ENCODE results near the gene NT5C2.

NT5C2 gene

DNA sequence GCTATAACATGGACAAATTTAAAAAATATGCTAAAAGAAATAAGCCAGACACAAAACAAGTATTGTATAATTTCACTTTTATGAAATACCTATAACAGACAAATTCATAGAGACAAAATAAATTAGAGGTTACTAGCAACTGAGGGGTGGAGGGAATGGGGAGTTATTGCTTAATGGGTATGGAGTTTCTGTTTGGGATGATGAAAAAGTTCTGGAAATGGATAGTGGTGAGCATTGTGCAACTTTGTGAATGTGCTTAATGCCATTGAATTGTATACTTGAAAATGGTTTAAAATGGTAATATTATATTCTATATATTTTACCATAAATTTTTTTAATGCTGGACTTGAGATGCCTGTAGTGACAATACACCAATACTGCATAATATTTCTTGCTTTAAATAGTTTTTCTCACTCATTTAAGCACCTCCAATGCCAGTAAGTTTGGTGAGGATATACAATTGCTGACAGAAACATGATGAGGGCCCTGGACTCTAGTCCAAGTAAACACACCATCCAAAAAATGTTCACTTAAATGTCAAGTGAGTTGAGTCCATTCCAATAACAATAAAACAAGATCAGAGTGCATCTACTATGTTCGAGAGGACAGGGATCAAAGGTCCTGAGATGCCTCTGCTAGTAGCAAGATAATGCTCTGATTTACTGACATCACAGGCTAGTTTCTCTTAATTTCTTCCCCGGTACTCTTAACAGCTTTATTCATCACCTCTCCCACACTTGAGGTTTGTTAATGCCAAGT is 71.9 kb downstream of the NT5C2 start:
- DNase-seq, result no peak

DNA sequence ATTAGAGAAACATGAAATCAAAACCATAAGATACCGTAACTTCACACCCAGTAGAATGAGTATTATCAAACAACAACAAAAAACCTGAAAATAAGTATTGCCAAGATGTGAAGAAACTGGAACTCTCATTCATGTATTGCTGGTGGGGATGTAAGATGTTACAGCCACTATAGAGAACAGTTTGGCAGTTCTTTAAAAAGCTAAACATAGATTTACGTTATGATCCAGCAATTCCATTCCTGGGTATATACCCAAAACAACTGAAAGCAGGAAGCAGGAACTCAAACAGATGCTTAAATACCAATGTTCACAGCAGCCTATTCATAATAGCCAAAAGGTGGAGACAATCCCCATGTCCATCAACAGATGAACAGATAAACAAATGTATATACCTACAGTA is 72.5 kb downstream of the NT5C2 start:
- no peak for DNase-seq

DNA sequence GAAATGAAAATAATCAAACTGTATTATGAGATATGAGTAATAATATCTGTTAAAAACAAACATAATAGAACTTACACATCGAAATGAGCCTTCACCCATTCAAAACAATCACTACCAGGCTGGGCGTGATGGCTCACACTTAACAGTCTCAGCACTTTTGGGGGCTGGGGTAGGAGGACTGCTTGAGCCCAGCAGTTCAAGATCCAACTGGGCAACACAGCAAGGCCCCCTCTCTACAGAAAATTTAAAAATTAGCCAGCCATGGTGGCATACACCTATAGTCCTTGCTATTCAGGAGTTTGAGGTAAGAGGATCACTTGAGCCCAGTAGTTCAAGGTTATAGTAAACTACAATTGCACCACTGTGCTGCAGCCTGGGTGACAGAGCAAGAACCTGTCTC is 75.8 kb downstream of the NT5C2 start:
- DNase-seq, result no peak

- no peak for DNase-seq
These were observed 78.2 kb downstream of the NT5C2 start for GRCh38 chr10:103114876-103115275.

- DNase-seq, result no peak
These were observed 80.9 kb downstream of the NT5C2 start for GRCh38 chr10:103111918-103112877.

DNA sequence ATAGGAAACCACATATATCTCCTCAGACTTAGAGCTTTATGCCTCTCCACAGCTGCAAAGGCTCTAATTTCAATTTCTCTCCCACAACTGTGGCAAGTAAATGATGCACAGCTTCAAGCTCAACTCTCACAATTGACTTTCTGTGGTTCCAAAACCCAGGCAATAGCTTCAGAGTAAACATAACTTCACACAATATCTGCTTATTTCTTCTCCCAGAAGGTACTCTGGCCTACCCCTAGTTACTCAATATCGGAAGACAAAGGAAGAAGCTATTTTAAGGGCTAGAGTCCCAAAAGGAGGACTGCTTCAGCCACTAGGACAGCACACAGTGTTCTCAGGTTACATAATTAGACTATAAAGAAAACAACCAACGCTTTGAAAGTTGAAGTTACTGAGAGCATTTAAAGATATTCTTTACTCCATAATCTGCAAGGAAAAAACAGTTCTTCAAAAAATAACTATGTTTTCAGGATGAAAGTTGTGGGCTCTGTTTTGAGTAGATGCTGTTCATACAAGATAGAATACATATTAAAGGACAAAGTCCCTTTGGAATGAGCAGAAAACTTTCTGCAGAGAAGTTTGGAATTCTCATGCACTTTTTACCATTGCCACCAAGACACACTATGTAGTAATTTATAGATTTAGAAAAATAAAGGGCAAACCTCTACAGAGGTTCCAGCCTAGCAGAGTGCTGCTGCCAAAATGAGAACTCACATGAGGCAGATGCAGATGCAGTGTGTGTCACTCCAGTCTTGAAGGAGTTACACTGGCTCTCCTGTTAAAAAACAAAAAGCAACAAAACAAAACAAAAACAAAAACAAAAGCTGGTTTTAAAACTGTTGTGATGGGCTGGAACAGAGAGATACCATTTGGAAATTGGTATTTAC is 81.8 kb downstream of the NT5C2 start:
- no peak for DNase-seq

DNA sequence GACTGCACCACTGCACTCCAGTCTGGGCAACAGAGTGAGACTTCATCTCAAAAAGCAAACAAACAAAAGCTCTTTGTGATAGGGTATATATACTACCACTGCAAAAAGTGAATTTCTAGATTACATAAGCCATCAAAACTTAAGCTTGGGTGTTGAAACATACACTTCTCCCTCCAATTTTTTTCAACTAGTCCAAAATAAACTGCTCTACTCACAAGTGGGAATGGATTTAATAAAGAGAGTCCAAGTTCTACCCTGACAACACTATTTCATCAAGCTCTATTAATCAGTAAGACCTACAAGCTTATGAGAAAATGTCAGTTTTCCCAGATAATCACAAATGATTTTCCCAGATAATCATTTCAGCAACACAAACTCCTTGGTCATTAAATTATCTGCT is 82.7 kb downstream of the NT5C2 start:
- no peak for DNase-seq

GRCh38 chr10:103109821-103110220 is 83.3 kb downstream of the NT5C2 start:
- DNase-seq, result no peak

GRCh38 chr10:103106539-103106938 is 86.5 kb downstream of the NT5C2 start:
- DNase-seq, result no peak

GRCh38 chr10:103105462-103105861 is 87.6 kb downstream of the NT5C2 start:
- DNase-seq, result no peak

DNA sequence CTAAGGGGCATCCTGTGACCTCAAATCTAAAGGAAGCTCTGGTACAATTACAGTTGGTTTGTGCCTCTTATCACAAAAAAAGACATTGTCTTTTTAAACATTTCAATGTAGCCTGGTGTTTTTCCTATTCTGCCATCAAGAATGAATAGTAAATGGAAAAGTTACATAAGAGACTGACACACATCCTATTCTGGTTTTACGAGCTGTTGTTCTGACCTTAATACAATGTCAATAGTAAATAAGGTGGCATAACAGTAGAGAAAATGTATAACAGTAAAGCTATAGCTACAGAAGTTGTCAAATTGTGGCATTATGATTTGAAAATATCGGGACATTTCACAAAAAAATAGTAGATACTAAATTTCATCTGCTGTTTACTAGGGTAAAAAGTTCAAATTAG is 88.4 kb downstream of the NT5C2 start:
- DNase-seq, result no peak

DNA sequence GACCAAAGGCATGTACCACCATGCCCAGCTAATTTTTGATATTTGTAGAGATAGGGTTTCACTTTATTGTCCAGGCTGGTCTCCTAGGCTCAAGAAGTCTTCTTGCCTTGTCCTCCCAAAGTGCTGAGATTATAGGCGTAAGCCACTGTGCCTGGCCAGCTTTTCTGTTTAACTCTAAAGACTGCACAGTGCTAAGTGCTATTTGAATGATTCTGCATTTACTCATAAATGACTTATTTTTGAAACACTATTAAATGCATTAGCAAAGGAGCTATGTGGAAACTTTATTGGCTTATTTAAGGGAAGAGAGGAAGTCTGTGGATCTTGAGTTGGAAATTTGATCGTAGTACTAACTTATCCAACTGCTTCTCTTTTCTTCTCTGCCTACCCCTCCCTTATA is 89.1 kb downstream of the NT5C2 start:
- no peak for DNase-seq

DNA sequence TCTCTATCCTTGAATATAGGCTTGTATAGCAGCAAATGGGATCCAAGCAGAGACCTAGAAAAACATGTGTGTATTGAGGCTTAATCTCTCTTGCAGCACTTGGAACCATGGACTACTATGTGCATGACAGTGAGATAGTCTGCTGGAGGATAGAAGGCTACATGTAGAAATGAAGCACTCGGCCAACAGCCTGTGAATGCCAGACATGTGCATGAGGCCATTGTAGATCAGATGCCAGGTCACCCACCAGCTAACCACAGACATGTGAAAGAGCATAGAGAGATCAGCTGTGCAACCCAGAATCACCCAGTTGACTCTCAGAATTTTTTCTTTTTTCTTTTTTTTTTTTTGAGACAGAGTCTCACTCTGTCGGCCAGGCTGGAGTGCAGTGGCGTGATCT is 90.9 kb downstream of the NT5C2 start:
- DNase-seq, result no peak

- DNase-seq, result no peak
These were observed 92.5 kb downstream of the NT5C2 start for GRCh38 chr10:103100620-103101019.

- DNase-seq, result no peak
These were observed 94.8 kb downstream of the NT5C2 start for GRCh38 chr10:103098240-103098639.

- no peak for DNase-seq
These were observed 96.9 kb downstream of the NT5C2 start for GRCh38 chr10:103096130-103096529.

- DNase-seq, result no peak
These were observed 98.1 kb downstream of the NT5C2 start for GRCh38 chr10:103095005-103095404.

- DNase-seq, result no peak
These were observed 102.2 kb downstream of the NT5C2 start for GRCh38 chr10:103090911-103091310.

GRCh38 chr10:103089493-103089892 is 103.6 kb downstream of the NT5C2 start:
- no peak for DNase-seq

GRCh38 chr10:103086799-103087198 is 106.3 kb downstream of the NT5C2 start:
- no peak for DNase-seq

DNA sequence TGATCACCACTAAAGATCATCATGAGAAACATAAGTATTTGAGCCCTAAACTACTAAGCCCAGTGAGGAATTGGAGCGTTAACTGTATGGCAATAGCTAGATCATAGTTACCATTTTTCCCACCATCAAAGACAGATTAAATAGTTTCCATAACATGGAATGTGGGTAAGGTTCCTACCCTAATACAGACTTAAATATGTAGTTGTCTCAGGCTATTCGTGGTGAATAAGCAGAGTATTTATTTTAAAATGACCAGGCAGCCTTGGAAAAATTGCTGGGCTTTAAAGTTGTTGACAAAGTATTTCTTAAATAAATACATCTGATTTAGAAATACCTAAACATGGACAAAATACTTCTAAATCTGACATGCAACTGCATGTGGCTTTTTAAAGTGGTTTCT is 106.8 kb downstream of the NT5C2 start:
- no peak for DNase-seq

DNA sequence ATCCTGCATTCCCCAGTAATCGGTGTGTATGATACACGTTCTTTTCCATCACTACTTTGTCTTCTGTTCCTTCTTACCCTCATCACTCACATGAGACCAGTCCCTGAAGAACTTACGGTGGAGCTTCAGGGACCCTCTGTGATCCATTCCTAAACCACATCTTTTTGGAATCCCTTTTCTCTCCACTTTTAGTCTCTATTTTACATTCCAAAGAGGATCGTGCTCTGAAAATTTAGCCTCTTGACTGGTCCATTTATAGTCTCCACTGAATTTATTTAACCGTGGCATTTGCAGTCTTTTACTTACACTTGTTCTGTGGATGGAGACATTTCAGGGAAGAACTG is 109.1 kb downstream of the NT5C2 start:
- no peak for DNase-seq

GRCh38 chr10:103083266-103083976 is 109.7 kb downstream of the NT5C2 start:
- no peak for DNase-seq
